Smooth muscle cell (in vitro differentiated cells): ENCODE measurements around the gene HSPB9. TPM values are rescaled to one million over a fixed set of nuclear protein-coding genes. Genes with fewer than 3 reads are reported as not detected.

ENCODE experiments used
- DNase-seq: peaks from one replicate; lab custom pipeline; 2025; ENCODE audit not compliant: unreplicated experiment; lab: John Stamatoyannopoulos, UW
- H2AFZ ChIP-seq: fragments of 200-600 bp; sonication (generic); 2 replicates; pipeline ENCODE4 v1.6.0; 2016; ENCODE audit warnings: antibody characterized with exemption, low read depth, mild to moderate bottlenecking
- H3F3A ChIP-seq: fragments of 200-600 bp; sonication (generic); 2 replicates; pipeline ENCODE4 v1.6.0; 2017; ENCODE audit warnings: antibody characterized with exemption, low read depth
- H3K27ac ChIP-seq: fragments of 200-600 bp; sonication (generic); 2 replicates; pipeline ENCODE4 v1.5.1; 2016; ENCODE audit warnings: low read depth, mild to moderate bottlenecking
- H3K27me3 ChIP-seq: fragments of 200-600 bp; sonication (generic); 2 replicates; pipeline ENCODE4 v1.6.1; 2016; ENCODE audit warnings: low read depth, mild to moderate bottlenecking
- H3K36me3 ChIP-seq: fragments of 200-600 bp; sonication (generic); 2 replicates; pipeline ENCODE4 v1.5.1; 2016; ENCODE audit warnings: low read depth
- H3K4me1 ChIP-seq: fragments of 200-600 bp; sonication (generic); 2 replicates; pipeline ENCODE4 v1.5.1; 2016; ENCODE audit warnings: low read depth
- H3K4me2 ChIP-seq: fragments of 200-600 bp; sonication (generic); 2 replicates; pipeline ENCODE4 v1.6.0; 2016; ENCODE audit warnings: mild to moderate bottlenecking
- H3K4me3 ChIP-seq: fragments of 200-600 bp; sonication (generic); 2 replicates; pipeline ENCODE4 v1.5.1; 2016; ENCODE audit warnings: mild to moderate bottlenecking
- H3K79me2 ChIP-seq: fragments of 200-600 bp; sonication (generic); 2 replicates; pipeline ENCODE4 v1.6.0; 2016; ENCODE audit warnings: low read depth, mild to moderate bottlenecking
- H3K9ac ChIP-seq: fragments of 200-600 bp; sonication (generic); 2 replicates; pipeline ENCODE4 v1.6.0; 2016; ENCODE audit warnings: low read depth
- H3K9me3 ChIP-seq: fragments of 200-600 bp; sonication (generic); replicated peaks from 2 replicates; pipeline ENCODE4 v1.5.1; 2016; ENCODE audit warnings: low read depth
- H4K20me1 ChIP-seq: fragments of 200-600 bp; sonication (generic); 2 replicates; pipeline ENCODE4 v1.6.0; 2016; ENCODE audit warnings: low read depth
- CTCF ChIP-seq: fragments of 200-600 bp; sonication (generic); IDR thresholded peaks from 2 replicates; pipeline ENCODE4 v1.5.1; 2017; ENCODE audit warnings: borderline replicate concordance, mild to moderate bottlenecking, antibody characterized with exemption; ENCODE audit not compliant: insufficient read depth, poor library complexity, severe bottlenecking
- WGBS: methylation state at CpG from one replicate; pipeline ENCODE4 v1.1.7; 2016; ENCODE audit warnings: low lambda C conversion rate; 5-methylcytosine and 5-hydroxymethylcytosine counted together
- polyA plus RNA-seq: library from polyadenylated mRNA; unstranded; fragments of >200 nt; fragmentation: Nextera tagmentation; extraction: Ambion mirVana; gene quantifications from 2 replicates; pipeline ENCODE4 v1.2.1, GENCODE V29; 2016
- total RNA-seq: library from RNA; depleted of rRNA; stranded (reverse); fragments of >200 nt; gene quantifications from 2 replicates; pipeline ENCODE4 v1.2.3, GENCODE V29; 2014

Gene HSPB9
- total and polyA plus RNA-seq, 2 experiments from 2014 or later: 0.39 TPM; not detected in 1

GRCh38 chr17:42118126-42118510, 4.5 kb upstream of the HSPB9 start:
- no peaks in the 10 kb centered on the region for H3K27me3 ChIP-seq
- H3K4me3 ChIP-seq: no peak overlapping the region
- H3K9me3 ChIP-seq: no peaks in the 10 kb centered on the region
- H3K4me2 ChIP-seq: no peak overlapping the region
- TF ChIP-seq CTCF: no peak
- no peaks in the 10 kb centered on the region for H3K79me2 ChIP-seq
- no peak for DNase-seq
- H4K20me1 ChIP-seq: no peaks in the 10 kb centered on the region
- H3K4me1 ChIP-seq: peaks cover 3% of the 10 kb centered on the region
- H3K9ac ChIP-seq: no peak overlapping the region
- no peak overlapping the region for H2AFZ ChIP-seq
- no peaks in the 10 kb centered on the region for H3K36me3 ChIP-seq
- H3K27ac ChIP-seq: no peak overlapping the region
- no peaks in the 10 kb centered on the region for H3F3A ChIP-seq
- WGBS: 95% methylated on average over 3 of the region's 4 CpGs

GRCh38 chr17:42118545-42118944, 4.1 kb upstream of the HSPB9 start:
- Histone ChIP-seq H3K4me1 (peaks cover 3% of the 10 kb centered on the region), H3K27ac (no peak overlapping the region), H3F3A (no peaks in the 10 kb centered on the region), H3K36me3 (no peaks in the 10 kb centered on the region), H2AFZ (no peak overlapping the region), H3K9ac (no peak overlapping the region), H3K27me3 (no peaks in the 10 kb centered on the region), H3K4me2 (no peak overlapping the region), H3K4me3 (no peak overlapping the region), H4K20me1 (no peaks in the 10 kb centered on the region), H3K9me3 (no peaks in the 10 kb centered on the region), H3K79me2 (no peaks in the 10 kb centered on the region)
- 91% methylated on average over 2 of the region's 2 CpGs for WGBS
- TF ChIP-seq CTCF: peak; percentile 33
- DNase-seq: no peak

GRCh38 chr17:42119301-42119700, 3.3 kb upstream of the HSPB9 start:
- Histone ChIP-seq H3K9ac (no peak overlapping the region), H3K9me3 (no peaks in the 10 kb centered on the region), H3K27ac (no peak overlapping the region), H3K4me1 (peaks cover 3% of the 10 kb centered on the region), H3K36me3 (no peaks in the 10 kb centered on the region), H2AFZ (no peak overlapping the region), H3K4me3 (no peak overlapping the region), H3K79me2 (no peaks in the 10 kb centered on the region), H3F3A (no peaks in the 10 kb centered on the region), H4K20me1 (no peaks in the 10 kb centered on the region), H3K4me2 (no peak overlapping the region), H3K27me3 (no peaks in the 10 kb centered on the region)
- 96% methylated on average over 18 of the region's 18 CpGs for WGBS
- no peak for TF ChIP-seq CTCF
- no peak for DNase-seq

GRCh38 chr17:42120161-42120769, 2.3 kb upstream of the HSPB9 start:
- no peak for TF ChIP-seq CTCF
- 83% methylated on average over 7 of the region's 7 CpGs for WGBS
- H3K9ac ChIP-seq: no peak overlapping the region

More at GRCh38 chr17:42120161-42120769, 2.3 kb upstream of the HSPB9 start:
- no peak overlapping the region for H3K27ac ChIP-seq
- H2AFZ ChIP-seq: no peak overlapping the region
- no peaks in the 10 kb centered on the region for H3F3A ChIP-seq
- H3K36me3 ChIP-seq: no peaks in the 10 kb centered on the region
- H3K9me3 ChIP-seq: no peaks in the 10 kb centered on the region
- no peaks in the 10 kb centered on the region for H4K20me1 ChIP-seq
- peak overlapping the region; percentile 100 for H3K4me2 ChIP-seq
- H3K4me1 ChIP-seq: peaks cover 3% of the 10 kb centered on the region
- no peaks in the 10 kb centered on the region for H3K27me3 ChIP-seq
- H3K79me2 ChIP-seq: no peaks in the 10 kb centered on the region
- no peak for DNase-seq
- peak overlapping the region; percentile 98 for H3K4me3 ChIP-seq
